Occipital lobe (tissue), 1 donor: ENCODE data around the gene DLK1. TPM values are rescaled to one million over a fixed set of nuclear protein-coding genes. Genes with fewer than 3 reads are reported as not detected.

ENCODE experiments used
- total RNA-seq: library from RNA; depleted of rRNA; stranded (reverse); fragments of >200 nt; gene quantifications from one replicate; pipeline ENCODE4 v1.2.3, GENCODE V29; 2014

The DLK1 gene
- total RNA-seq, 1 donor from 2014 or later = 0.31 TPM

Other genes with a start within 250 kb of the DLK1 start
- 8.1 TPM for gene BEGAIN, start 139.5 kb upstream of the DLK1 start, total RNA-seq
- gene MEG3, start 99.2 kb downstream of the DLK1 start, total RNA-seq = 92.5 TPM
- not detected for gene RTL1, start 176.8 kb downstream of the DLK1 start, total RNA-seq